SK-N-SH treated with all-trans-retinoic acid at 6 μM for 48 hours (cell line): ENCODE measurements around the gene NOG.

Experiments used
- CSDC2 ChIP-seq: fragments of 250-450 bp; sonication (Bioruptor Pico); IDR thresholded peaks from 2 replicates; pipeline ENCODE4 v1.5.0; 2020; ENCODE audit warnings: mild to moderate bottlenecking, moderate library complexity
- ISL1 ChIP-seq: fragments of 250-450 bp; sonication (Bioruptor Pico); IDR thresholded peaks from 2 replicates; pipeline ENCODE4 v2.1.2; 2022; ENCODE audit warnings: mild to moderate bottlenecking, moderate library complexity
- PATZ1 ChIP-seq: fragments of 250-450 bp; sonication (Bioruptor Pico); IDR thresholded peaks from 2 replicates; pipeline ENCODE4 v1.8.0; 2020; ENCODE audit warnings: mild to moderate bottlenecking, moderate library complexity, borderline replicate concordance
- SNAI2 ChIP-seq: fragments of 250-450 bp; sonication (Bioruptor Pico); IDR thresholded peaks from 2 replicates; pipeline ENCODE4 v1.5.0; 2020; ENCODE audit warnings: mild to moderate bottlenecking, moderate library complexity

- TF ChIP-seq PATZ1 (CRISPR knock-in tag) (no peak), ISL1 (CRISPR knock-in tag) (no peak), CSDC2 (CRISPR knock-in tag) (no peak), SNAI2 (CRISPR knock-in tag) (no peak)
These were observed 48.4 kb upstream of the NOG start for GRCh38 chr17:56545106-56545505.
